ENCODE data around the gene SCUBE2. TPM values are rescaled to one million over a fixed set of nuclear protein-coding genes. Genes with fewer than 3 reads are reported as not detected.
A peak's percentile ranks its signal among the peaks of the same experiment; 100 is the strongest.

The SCUBE2 gene
- total RNA-seq, 4 donors from 2014 or later: 0.24 to 3.6 (median 2.3) TPM

DNA sequence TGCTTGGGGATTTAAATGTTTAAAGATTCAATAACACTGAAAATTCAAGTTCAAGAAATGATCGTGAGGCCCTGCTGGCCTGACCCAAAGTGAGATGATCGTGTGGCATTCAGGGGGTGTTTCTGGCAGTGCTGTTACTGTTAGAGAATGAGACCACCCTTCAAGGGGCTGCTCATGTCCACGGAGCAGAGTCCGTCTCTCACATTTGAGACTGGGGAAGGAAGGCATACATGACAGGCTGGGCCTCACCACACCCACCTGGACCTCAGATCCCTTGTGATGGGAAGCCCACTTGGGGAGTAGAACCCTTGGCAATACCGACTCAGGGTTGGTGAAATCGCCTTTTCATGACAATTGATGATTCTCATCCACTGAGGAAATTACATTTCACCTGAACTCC is 71.5 kb downstream of the SCUBE2 start:
- ATAC-seq: no peak
- in situ Hi-C loops (cut with MboI; ENCODE audit: low sequenced_read_pairs in 4 of 4): loop anchor here (5.0 to 25.0 kb wide), 4 partner anchors 112 to 467 kb away; no protein-coding TSS in a partner anchor
- no peaks in the 10 kb centered on the region for H3K27me3 ChIP-seq
- peaks cover 0 to 16% of the 10 kb centered on the region in 2 donors for H3K4me1 ChIP-seq
- no peak overlapping the region for H3K4me3 ChIP-seq
- DNase-seq: no peak
- intact Hi-C loops (cut with DNase I; ENCODE audit: low total_unique reads): no loop called here
- no peaks in the 10 kb centered on the region for H3K9me3 ChIP-seq
- H3K36me3 ChIP-seq: no peaks in the 10 kb centered on the region
- H3K27ac ChIP-seq: no peak overlapping the region
- no peak for TF ChIP-seq POLR2A (IDR thresholded peaks at IDR 0.05)
- TF ChIP-seq, protein P1, sequence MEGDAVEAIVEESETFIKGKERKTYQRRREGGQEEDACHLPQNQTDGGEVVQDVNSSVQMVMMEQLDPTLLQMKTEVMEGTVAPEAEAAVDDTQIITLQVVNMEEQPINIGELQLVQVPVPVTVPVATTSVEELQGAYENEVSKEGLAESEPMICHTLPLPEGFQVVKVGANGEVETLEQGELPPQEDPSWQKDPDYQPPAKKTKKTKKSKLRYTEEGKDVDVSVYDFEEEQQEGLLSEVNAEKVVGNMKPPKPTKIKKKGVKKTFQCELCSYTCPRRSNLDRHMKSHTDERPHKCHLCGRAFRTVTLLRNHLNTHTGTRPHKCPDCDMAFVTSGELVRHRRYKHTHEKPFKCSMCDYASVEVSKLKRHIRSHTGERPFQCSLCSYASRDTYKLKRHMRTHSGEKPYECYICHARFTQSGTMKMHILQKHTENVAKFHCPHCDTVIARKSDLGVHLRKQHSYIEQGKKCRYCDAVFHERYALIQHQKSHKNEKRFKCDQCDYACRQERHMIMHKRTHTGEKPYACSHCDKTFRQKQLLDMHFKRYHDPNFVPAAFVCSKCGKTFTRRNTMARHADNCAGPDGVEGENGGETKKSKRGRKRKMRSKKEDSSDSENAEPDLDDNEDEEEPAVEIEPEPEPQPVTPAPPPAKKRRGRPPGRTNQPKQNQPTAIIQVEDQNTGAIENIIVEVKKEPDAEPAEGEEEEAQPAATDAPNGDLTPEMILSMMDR (IDR thresholded peaks at IDR 0.05 in 4 of 5, conservative IDR thresholded peaks at IDR 0.05 in 1 of 5): no peak

DNA sequence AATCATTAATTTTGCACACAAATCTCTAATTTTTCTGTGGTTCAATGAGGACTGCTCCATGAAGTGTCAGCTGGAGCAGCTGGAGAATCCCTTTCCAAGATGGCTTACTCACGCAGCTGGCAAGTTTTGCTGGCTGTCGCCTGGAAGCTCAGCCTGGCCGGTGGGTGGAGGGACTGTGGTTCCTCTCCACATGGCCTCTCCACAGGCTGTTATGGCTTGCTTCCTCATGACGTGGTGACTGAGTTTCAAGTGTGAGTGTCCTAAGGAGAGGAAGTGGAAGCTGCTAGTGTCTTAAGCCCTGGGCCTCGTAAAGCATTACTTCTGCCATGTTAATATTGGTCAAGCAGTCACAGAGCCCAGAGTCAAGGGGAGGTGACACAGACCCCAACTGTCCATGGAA is 73.6 kb downstream of the SCUBE2 start:
- peaks cover 0 to 16% of the 10 kb centered on the region in 2 donors for H3K4me1 ChIP-seq
- in situ Hi-C loops (cut with MboI; ENCODE audit: low sequenced_read_pairs in 4 of 4) (loop anchor here (5.0 to 25.0 kb wide), 4 partner anchors 115 to 470 kb away; no protein-coding TSS in a partner anchor), intact Hi-C loops (cut with DNase I; ENCODE audit: low total_unique reads) (no loop called here)
- no peaks in the 10 kb centered on the region for H3K27me3 ChIP-seq
- H3K9me3 ChIP-seq: no peaks in the 10 kb centered on the region
- DNase-seq (peak; percentile 36 to 52), ATAC-seq (peak; percentile 51 to 54)
- no peaks in the 10 kb centered on the region for H3K36me3 ChIP-seq
- TF ChIP-seq, protein P1 (IDR thresholded peaks at IDR 0.05 in 4 of 5, conservative IDR thresholded peaks at IDR 0.05 in 1 of 5): no peak
- TF ChIP-seq POLR2A (IDR thresholded peaks at IDR 0.05): no peak
- H3K4me3 ChIP-seq: no peak overlapping the region
- H3K27ac ChIP-seq: no peak overlapping the region

DNA sequence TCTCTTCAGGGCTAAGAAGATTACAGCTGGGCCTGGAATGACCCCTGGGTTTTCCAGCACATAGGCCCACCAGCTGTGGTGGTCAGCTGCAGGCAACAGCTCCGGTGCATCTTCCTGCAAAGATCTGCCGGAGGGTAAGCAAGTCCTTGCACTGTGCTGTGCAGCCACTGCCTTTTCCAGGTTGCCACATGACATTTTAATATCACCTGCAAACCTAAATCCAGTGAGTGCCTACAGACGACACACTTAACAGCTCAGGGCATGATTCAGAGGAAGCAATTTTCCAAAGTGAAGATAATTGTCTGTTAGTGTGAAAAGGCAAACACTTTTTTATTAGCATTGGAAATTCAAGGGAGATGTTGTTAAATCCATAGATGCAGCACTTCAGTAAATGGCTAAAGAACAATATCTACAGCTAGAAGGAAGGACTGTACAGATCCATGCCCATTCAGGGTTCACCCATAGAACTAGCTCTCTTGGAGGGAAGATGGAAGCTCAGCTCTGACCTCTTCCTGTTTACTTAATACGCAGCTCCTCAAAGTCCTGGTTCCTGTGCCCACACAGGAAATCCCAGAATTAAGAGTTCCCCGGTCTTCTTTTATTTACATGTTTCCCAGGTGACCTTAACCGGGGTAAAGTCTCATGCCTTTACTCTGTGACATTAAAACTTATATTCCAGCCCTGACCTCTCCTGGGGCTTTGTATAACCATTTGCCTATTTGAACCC is 74.3 kb downstream of the SCUBE2 start:
- Histone ChIP-seq H3K27ac (no peak overlapping the region), H3K9me3 (no peaks in the 10 kb centered on the region), H3K36me3 (no peaks in the 10 kb centered on the region), H3K27me3 (no peaks in the 10 kb centered on the region), H3K4me1 (peaks cover 0 to 16% of the 10 kb centered on the region in 2 donors), H3K4me3 (no peak overlapping the region)
- DNase-seq: no peak
- ATAC-seq: no peak
- TF ChIP-seq, protein P1 (IDR thresholded peaks at IDR 0.05 in 4 of 5, conservative IDR thresholded peaks at IDR 0.05 in 1 of 5): no peak
- TF ChIP-seq POLR2A (IDR thresholded peaks at IDR 0.05): no peak
- intact Hi-C loops (cut with DNase I; ENCODE audit: low total_unique reads) (no loop called here), in situ Hi-C loops (cut with MboI; ENCODE audit: low sequenced_read_pairs in 4 of 4) (loop anchor here (5.0 to 25.0 kb wide), 4 partner anchors 115 to 470 kb away; no protein-coding TSS in a partner anchor)

DNA sequence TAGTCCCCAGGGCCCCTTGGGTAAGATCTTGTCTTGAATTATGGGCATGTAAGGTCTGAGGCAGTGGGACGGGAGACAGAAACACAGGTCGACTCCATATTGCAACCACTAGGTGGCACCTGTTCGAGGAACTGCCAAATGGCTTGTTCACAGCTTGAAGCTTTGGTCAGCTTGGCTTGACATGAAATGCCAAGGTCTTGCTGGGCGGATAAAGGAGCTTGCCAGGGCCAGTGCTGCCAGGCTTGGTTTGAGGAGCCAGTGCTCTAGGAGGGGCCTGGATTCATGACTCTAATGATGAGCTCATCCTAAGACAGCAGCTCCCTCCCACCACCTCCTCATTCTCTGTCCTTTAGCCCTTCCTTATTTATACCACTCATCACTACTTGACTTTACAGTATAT is 75.7 kb downstream of the SCUBE2 start:
- H3K36me3 ChIP-seq: no peaks in the 10 kb centered on the region
- intact Hi-C loops (cut with DNase I; ENCODE audit: low total_unique reads): loop anchor here (1.0 kb wide), 2 partner anchors 122 to 491 kb away; no protein-coding TSS in a partner anchor
- H3K9me3 ChIP-seq: no peaks in the 10 kb centered on the region
- DNase-seq (peak; percentile 50 to 59), ATAC-seq (peak; percentile 92 to 96)
- no peak for TF ChIP-seq POLR2A (IDR thresholded peaks at IDR 0.05)
- TF ChIP-seq, protein P1 (IDR thresholded peaks at IDR 0.05 in 4 of 5, conservative IDR thresholded peaks at IDR 0.05 in 1 of 5): peak in 4 of 5 experiments; percentile 60 to 78 (median 72)
- H3K27ac ChIP-seq: no peak overlapping the region
- in situ Hi-C loops (cut with MboI; ENCODE audit: low sequenced_read_pairs in 4 of 4): loop anchor here (5.0 to 25.0 kb wide), 4 partner anchors 117 to 472 kb away; no protein-coding TSS in a partner anchor
- no peaks in the 10 kb centered on the region for H3K27me3 ChIP-seq
- H3K4me3 ChIP-seq: no peak overlapping the region
- H3K4me1 ChIP-seq: peaks cover 0 to 16% of the 10 kb centered on the region in 2 donors
